MM.1S (cell line): ENCODE data around the gene SLIT3.

ENCODE experiments used
- DNase-seq: peaks from one replicate; pipeline ENCODE4 v3.0.0-alpha.2; 2015
- H2AFZ ChIP-seq: fragments of 300-600 bp; sonication (generic); 2 replicates; pipeline ENCODE4 v1.6.0; 2016; ENCODE audit warnings: antibody characterized with exemption, low read length
- H3F3A ChIP-seq: fragments of 300-600 bp; sonication (generic); 2 replicates; pipeline ENCODE4 v1.6.1; 2016; ENCODE audit warnings: mild to moderate bottlenecking, antibody characterized with exemption, low read length, moderate library complexity, mixed read lengths; ENCODE audit not compliant: insufficient read depth
- H3K27ac ChIP-seq: fragments of 300-600 bp; sonication (generic); 2 replicates; pipeline ENCODE4 v1.5.1; 2016; ENCODE audit warnings: mild to moderate bottlenecking, low read length
- H3K27me3 ChIP-seq: fragments of 300-600 bp; sonication (generic); replicated peaks from 2 replicates; pipeline ENCODE4 v1.6.0; 2016; ENCODE audit warnings: low read length; ENCODE audit not compliant: insufficient read depth
- H3K36me3 ChIP-seq: fragments of 300-600 bp; sonication (generic); replicated peaks from 2 replicates; pipeline ENCODE4 v1.6.1; 2016; ENCODE audit warnings: mild to moderate bottlenecking, low read length, mixed read lengths; ENCODE audit not compliant: insufficient read depth
- H3K4me1 ChIP-seq: fragments of 300-600 bp; sonication (generic); 2 replicates; pipeline ENCODE4 v1.6.1; 2016; ENCODE audit warnings: low read length, mixed read lengths
- H3K4me2 ChIP-seq: fragments of 300-600 bp; sonication (generic); 2 replicates; pipeline ENCODE4 v1.6.0; 2016; ENCODE audit warnings: low read depth, low read length
- H3K4me3 ChIP-seq: fragments of 300-600 bp; sonication (generic); 2 replicates; pipeline ENCODE4 v1.5.1; 2016; ENCODE audit warnings: low read length, mixed read lengths
- H3K79me2 ChIP-seq: fragments of 300-600 bp; sonication (generic); 2 replicates; pipeline ENCODE4 v1.6.1; 2016; ENCODE audit warnings: mixed run types, low read length, mixed read lengths
- H3K9ac ChIP-seq: fragments of 300-600 bp; sonication (generic); 2 replicates; pipeline ENCODE4 v1.6.1; 2016; ENCODE audit warnings: low read length, mixed read lengths
- H3K9me2 ChIP-seq: fragments of 300-600 bp; sonication (generic); replicated peaks from 2 replicates; pipeline ENCODE4 v1.6.1; 2016; ENCODE audit warnings: mild to moderate bottlenecking, low read length, mixed read lengths; ENCODE audit not compliant: insufficient read depth
- H3K9me3 ChIP-seq: fragments of 300-600 bp; sonication (generic); replicated peaks from 2 replicates; pipeline ENCODE4 v1.6.1; 2016; ENCODE audit warnings: mild to moderate bottlenecking, low read length, mixed read lengths; ENCODE audit not compliant: insufficient read depth
- H4K20me1 ChIP-seq: fragments of 300-600 bp; sonication (generic); 2 replicates; pipeline ENCODE4 v1.6.1; 2016; ENCODE audit warnings: mild to moderate bottlenecking, low read length, moderate library complexity, mixed read lengths; ENCODE audit not compliant: insufficient read depth
- CTCF ChIP-seq: fragments of 300-600 bp; sonication (generic); IDR thresholded peaks from 2 replicates; pipeline ENCODE4 v1.5.1; 2016; ENCODE audit warnings: antibody characterized with exemption, low read length, mixed read lengths
- EZH2 ChIP-seq: fragments of 300-600 bp; sonication (generic); optimal IDR thresholded peaks from 2 replicates; pipeline ENCODE3; 2017; ENCODE audit warnings: low read depth, mild to moderate bottlenecking, antibody characterized with exemption, low read length, mixed read lengths
- EZH2phosphoT487 ChIP-seq: fragments of 300-600 bp; sonication (generic); IDR thresholded peaks from 2 replicates; pipeline ENCODE4 v1.6.1; 2018; ENCODE audit warnings: antibody characterized with exemption, low read length

Gene SLIT3

GRCh38 chr5:169226895-169227294 lies 74.0 kb downstream of the SLIT3 start:
- Histone ChIP-seq H3K79me2 (no peaks in the 10 kb centered on the region), H3K27me3 (no peaks in the 10 kb centered on the region), H3K27ac (no peak overlapping the region), H3K9me3 (no peaks in the 10 kb centered on the region), H3K4me1 (no peaks in the 10 kb centered on the region), H3K9me2 (no peaks in the 10 kb centered on the region), H3K4me3 (no peak overlapping the region), H3K36me3 (no peaks in the 10 kb centered on the region), H3F3A (no peaks in the 10 kb centered on the region), H4K20me1 (no peaks in the 10 kb centered on the region), H3K4me2 (no peak overlapping the region), H3K9ac (no peak overlapping the region), H2AFZ (no peak overlapping the region)
- TF ChIP-seq EZH2: no peak
- TF ChIP-seq CTCF: no peak
- no peak for TF ChIP-seq EZH2phosphoT487
- no peak for DNase-seq

GRCh38 chr5:169225830-169226356 lies 75.0 kb downstream of the SLIT3 start:
- Histone ChIP-seq H3K4me2 (no peak overlapping the region), H3K9me2 (no peaks in the 10 kb centered on the region)

GRCh38 chr5:169223595-169223953 lies 77.4 kb downstream of the SLIT3 start:
- Histone ChIP-seq H3K4me1 (no peaks in the 10 kb centered on the region), H3K27ac (no peak overlapping the region), H3F3A (no peaks in the 10 kb centered on the region), H3K4me3 (no peak overlapping the region), H3K36me3 (no peaks in the 10 kb centered on the region), H3K9me2 (no peaks in the 10 kb centered on the region), H3K9ac (no peak overlapping the region), H3K79me2 (no peaks in the 10 kb centered on the region), H4K20me1 (no peaks in the 10 kb centered on the region), H3K9me3 (no peaks in the 10 kb centered on the region), H3K4me2 (no peak overlapping the region), H3K27me3 (no peaks in the 10 kb centered on the region), H2AFZ (no peak overlapping the region)
- no peak for DNase-seq
- TF ChIP-seq EZH2phosphoT487 (no peak), CTCF (no peak), EZH2 (no peak)

More at GRCh38 chr5:169225830-169226356, 75.0 kb downstream of the SLIT3 start:
- Histone ChIP-seq H3K4me3 (no peak overlapping the region), H3K27me3 (no peaks in the 10 kb centered on the region), H4K20me1 (no peaks in the 10 kb centered on the region), H3F3A (no peaks in the 10 kb centered on the region), H3K79me2 (no peaks in the 10 kb centered on the region), H3K27ac (no peak overlapping the region), H3K36me3 (no peaks in the 10 kb centered on the region), H3K4me1 (no peaks in the 10 kb centered on the region), H3K9me3 (no peaks in the 10 kb centered on the region), H3K9ac (no peak overlapping the region), H2AFZ (no peak overlapping the region)
- TF ChIP-seq CTCF (no peak), EZH2phosphoT487 (no peak), EZH2 (no peak)
- no peak for DNase-seq
